HepG2 (cell line): Measurements from ENCODE around the gene ECHS1. TPM values are rescaled to one million over a fixed set of nuclear protein-coding genes. Genes with fewer than 3 reads are reported as not detected.
A peak's percentile ranks its signal among the peaks of the same experiment; 100 is the strongest.

Experiments used
- ARID3A ChIP-seq: IDR thresholded peaks from 2 replicates; pipeline ENCODE4 v1.6.1; 2012; ENCODE audit warnings: low read depth, low read length, improper control_type of control experiment
- ARID4A ChIP-seq: sonication (generic); formaldehyde crosslinking; IDR thresholded peaks from 2 replicates; pipeline ENCODE4 v1.5.0; 2020; ENCODE audit warnings: mild to moderate bottlenecking, missing genetic modification reagents, borderline replicate concordance
- EED ChIP-seq: sonication (generic); formaldehyde crosslinking; IDR thresholded peaks from 2 replicates; pipeline ENCODE4 v1.5.0; 2020; ENCODE audit warnings: mild to moderate bottlenecking, missing genetic modification reagents
- GMEB2 ChIP-seq: IDR thresholded peaks from 2 replicates; pipeline ENCODE4 v1.6.1; 2016; ENCODE audit warnings: missing biosample characterization, missing genetic modification reagents, low read depth
- IRF2 ChIP-seq: IDR thresholded peaks from 2 replicates; pipeline ENCODE4 v1.6.1; 2018; ENCODE audit warnings: missing genetic modification reagents, missing compliant biosample characterization
- POLR2AphosphoS5 ChIP-seq: IDR thresholded peaks from 2 replicates; pipeline ENCODE4 v1.6.1; 2012; ENCODE audit warnings: low read depth, low read length
- SP140L ChIP-seq: sonication (generic); formaldehyde crosslinking; IDR thresholded peaks from 2 replicates; pipeline ENCODE4 v1.4.0; 2020; ENCODE audit warnings: missing genetic modification reagents, borderline replicate concordance
- TERF1 ChIP-seq: sonication (generic); formaldehyde crosslinking; IDR thresholded peaks from 2 replicates; pipeline ENCODE4 v1.8.0; 2022; ENCODE audit warnings: mild to moderate bottlenecking, missing genetic modification reagents, moderate library complexity
- TIGD3 ChIP-seq: sonication (generic); formaldehyde crosslinking; IDR thresholded peaks from 2 replicates; pipeline ENCODE4 v1.5.1; 2020; ENCODE audit warnings: mild to moderate bottlenecking, missing genetic modification reagents, borderline replicate concordance
- ZNF609 ChIP-seq: sonication (generic); formaldehyde crosslinking; IDR thresholded peaks from 2 replicates; pipeline ENCODE4 v1.4.0; 2020; ENCODE audit warnings: mild to moderate bottlenecking, missing genetic modification reagents, borderline replicate concordance
- polyA plus RNA-seq, 8 experiments: library from polyadenylated mRNA; depleted of rRNA in 3 of 8; stranded (reverse) in 7 of 8; unstranded in 1 of 8; fragments of >200 nt; fragmentation: Illumina TruSeq in 4 of 8; extraction: Trizol in 4 of 8; gene quantifications; 2 replicates each; pipeline versions ENCODE4 v1.2.1 to v1.2.3, GENCODE V29; 2011 to 2016; ENCODE audit warnings: low read depth in 4 of 8, missing spikeins in 1 of 8, mixed read lengths in 1 of 8; ENCODE audit not compliant: insufficient read depth in 1 of 8
- total RNA-seq, 5 experiments: library from RNA; depleted of rRNA; stranded (reverse); fragments of >200 nt; fragmentation: Illumina TruSeq; extraction: Trizol; gene quantifications; 2 replicates each; pipeline ENCODE4 v1.2.3, GENCODE V29; 2016; ENCODE audit warnings: low read depth in 1 of 5

ECHS1 gene
- total and polyA plus RNA-seq, 2 of the 13 experiments (the other 11 are each of a cell fraction or from before 2014, with no cell fraction given) = 32.7 to 195 TPM

GRCh38 chr10:133359554-133359971, 13.6 kb downstream of the ECHS1 start (continued):
- TF ChIP-seq GMEB2 (no peak), TERF1 (no peak), ZNF609 (CRISPR knock-in tag) (0 out of 2 replicates have a peak, but pooled peaks have one; percentile 0), EED (CRISPR knock-in tag) (no peak), POLR2AphosphoS5 (no peak), TIGD3 (CRISPR knock-in tag) (no peak), ARID4A (peak; percentile 77; the same call in 1 of the 2 replicates), ARID3A (no peak), SP140L (CRISPR knock-in tag) (no peak), IRF2 (CRISPR knock-in tag) (peak; percentile 58; the same call in 1 of the 2 replicates)
